ENCODE measurements around the gene DMAC2L.

DMAC2L gene

GRCh38 chr14:50371546-50371945 is 59.4 kb downstream of the DMAC2L start:
- DNase-seq, result no peak
- TF ChIP-seq POLR2A (IDR thresholded peaks at IDR 0.05; ENCODE audit: low read length) (no peak), GATA1 (IDR thresholded peaks at IDR 0.05; ENCODE audit: low read depth, low read length) (no peak)

- no peak for DNase-seq
- TF ChIP-seq GATA1 (IDR thresholded peaks at IDR 0.05; ENCODE audit: low read depth, low read length) (no peak), POLR2A (IDR thresholded peaks at IDR 0.05; ENCODE audit: low read length) (no peak)
Observed at GRCh38 chr14:50373959-50374358, 61.8 kb downstream of the DMAC2L start.

- DNase-seq, result no peak
- no peak for TF ChIP-seq POLR2A (IDR thresholded peaks at IDR 0.05; ENCODE audit: low read length)
- no peak for TF ChIP-seq GATA1 (IDR thresholded peaks at IDR 0.05; ENCODE audit: low read depth, low read length)
Observed at GRCh38 chr14:50375760-50376159, 63.6 kb downstream of the DMAC2L start.

Measured in erythroblast (primary cell).